Neutrophil (primary cell): Measurements from ENCODE around the gene CPA3.

ENCODE experiments used
- H3K27ac ChIP-seq: fragments of 200-600 bp; sonication (generic); 2 replicates; pipeline ENCODE4 v1.5.1; 2016; ENCODE audit warnings: mild to moderate bottlenecking, moderate library complexity
- H3K27me3 ChIP-seq: fragments of 200-600 bp; sonication (generic); 2 replicates; pipeline ENCODE4 v1.6.0; 2016; ENCODE audit warnings: mild to moderate bottlenecking
- H3K36me3 ChIP-seq: fragments of 200-600 bp; sonication (generic); 2 replicates; pipeline ENCODE4 v1.5.1; 2017
- H3K4me1 ChIP-seq, 2 experiments: fragments of 200-600 bp in 1 of 2; sonication (generic) in 1 of 2; 1 replicate in 1 of 2; 2 replicates in 1 of 2; pipeline versions ENCODE4 v1.5.1 to v1.6.1; 2013 to 2016; ENCODE audit warnings: low read depth in 1 of 2, low read length in 1 of 2, mild to moderate bottlenecking in 1 of 2, moderate library complexity in 1 of 2; ENCODE audit not compliant: control insufficient read depth in 1 of 2, insufficient read depth in 1 of 2
- H3K4me3 ChIP-seq, 2 experiments: fragments of 200-600 bp in 1 of 2; sonication (generic) in 1 of 2; 1 replicate in 1 of 2; 2 replicates in 1 of 2; pipeline ENCODE4 v1.5.1; 2013 to 2016; ENCODE audit warnings: low read depth in 1 of 2, low read length in 1 of 2, mild to moderate bottlenecking in 1 of 2, moderate library complexity in 1 of 2
- H3K9me3 ChIP-seq: fragments of 200-600 bp; sonication (generic); 2 replicates; pipeline ENCODE4 v1.5.1; 2016
- TF ChIP-seq, protein P1 (sequence below): fragments of 200-600 bp; sonication (generic); IDR thresholded peaks from 2 replicates; pipeline ENCODE4 v1.5.1; 2016; ENCODE audit warnings: antibody characterized with exemption

The CPA3 gene

DNA sequence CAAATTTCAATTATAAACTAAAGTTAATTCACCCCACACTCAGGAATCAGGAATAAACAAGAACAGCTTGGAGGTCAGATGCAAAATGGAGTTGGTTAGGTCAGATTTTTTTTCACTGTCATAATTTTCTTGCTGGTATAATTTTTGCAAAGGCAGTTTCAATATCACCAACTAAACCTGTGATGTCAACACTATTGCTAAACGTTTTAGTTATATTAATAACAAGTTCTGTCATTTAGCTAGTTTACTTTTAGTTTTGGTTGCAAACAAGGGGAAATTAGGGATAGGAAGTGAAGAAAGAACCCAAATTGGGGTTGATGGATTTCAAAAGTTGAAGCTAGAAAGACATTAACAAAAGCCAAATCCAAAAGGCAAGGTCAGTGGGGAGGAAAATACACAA lies 42.1 kb upstream of the CPA3 start:
- no peaks in the 10 kb centered on the region for H3K9me3 ChIP-seq
- no peak overlapping the region for H3K27ac ChIP-seq
- TF ChIP-seq, protein P1, sequence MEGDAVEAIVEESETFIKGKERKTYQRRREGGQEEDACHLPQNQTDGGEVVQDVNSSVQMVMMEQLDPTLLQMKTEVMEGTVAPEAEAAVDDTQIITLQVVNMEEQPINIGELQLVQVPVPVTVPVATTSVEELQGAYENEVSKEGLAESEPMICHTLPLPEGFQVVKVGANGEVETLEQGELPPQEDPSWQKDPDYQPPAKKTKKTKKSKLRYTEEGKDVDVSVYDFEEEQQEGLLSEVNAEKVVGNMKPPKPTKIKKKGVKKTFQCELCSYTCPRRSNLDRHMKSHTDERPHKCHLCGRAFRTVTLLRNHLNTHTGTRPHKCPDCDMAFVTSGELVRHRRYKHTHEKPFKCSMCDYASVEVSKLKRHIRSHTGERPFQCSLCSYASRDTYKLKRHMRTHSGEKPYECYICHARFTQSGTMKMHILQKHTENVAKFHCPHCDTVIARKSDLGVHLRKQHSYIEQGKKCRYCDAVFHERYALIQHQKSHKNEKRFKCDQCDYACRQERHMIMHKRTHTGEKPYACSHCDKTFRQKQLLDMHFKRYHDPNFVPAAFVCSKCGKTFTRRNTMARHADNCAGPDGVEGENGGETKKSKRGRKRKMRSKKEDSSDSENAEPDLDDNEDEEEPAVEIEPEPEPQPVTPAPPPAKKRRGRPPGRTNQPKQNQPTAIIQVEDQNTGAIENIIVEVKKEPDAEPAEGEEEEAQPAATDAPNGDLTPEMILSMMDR = no peak
- no peaks in the 10 kb centered on the region for H3K27me3 ChIP-seq
- H3K4me3 ChIP-seq = no peak overlapping the region
- no peaks in the 10 kb centered on the region for H3K36me3 ChIP-seq
- peaks cover 0 to 5% of the 10 kb centered on the region in 2 experiments for H3K4me1 ChIP-seq

DNA sequence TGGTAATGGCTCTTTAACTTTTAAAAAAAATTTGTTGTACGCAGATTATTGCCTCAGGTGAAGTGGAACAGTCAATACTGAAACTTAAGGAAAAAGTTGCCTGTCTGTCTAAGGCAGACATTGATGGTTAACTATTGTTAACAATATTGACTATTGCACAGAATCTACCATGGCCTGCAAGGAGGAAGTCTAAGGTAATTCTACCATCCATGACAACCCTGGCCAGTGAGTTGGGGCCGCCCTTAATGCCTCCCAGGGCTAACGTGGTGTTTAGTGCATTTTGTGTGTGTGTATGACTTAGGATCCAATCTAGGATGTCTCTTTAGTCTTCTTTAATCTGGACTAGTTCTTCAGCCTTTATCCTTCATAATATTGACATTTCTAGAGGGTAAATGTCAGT lies 39.6 kb upstream of the CPA3 start:
- H3K9me3 ChIP-seq = no peaks in the 10 kb centered on the region
- no peak overlapping the region for H3K27ac ChIP-seq
- TF ChIP-seq, protein P1 = no peak
- H3K4me3 ChIP-seq = no peak overlapping the region
- H3K27me3 ChIP-seq = no peaks in the 10 kb centered on the region
- no peaks in the 10 kb centered on the region for H3K36me3 ChIP-seq
- peaks cover 3 to 15% of the 10 kb centered on the region in 2 experiments for H3K4me1 ChIP-seq

DNA sequence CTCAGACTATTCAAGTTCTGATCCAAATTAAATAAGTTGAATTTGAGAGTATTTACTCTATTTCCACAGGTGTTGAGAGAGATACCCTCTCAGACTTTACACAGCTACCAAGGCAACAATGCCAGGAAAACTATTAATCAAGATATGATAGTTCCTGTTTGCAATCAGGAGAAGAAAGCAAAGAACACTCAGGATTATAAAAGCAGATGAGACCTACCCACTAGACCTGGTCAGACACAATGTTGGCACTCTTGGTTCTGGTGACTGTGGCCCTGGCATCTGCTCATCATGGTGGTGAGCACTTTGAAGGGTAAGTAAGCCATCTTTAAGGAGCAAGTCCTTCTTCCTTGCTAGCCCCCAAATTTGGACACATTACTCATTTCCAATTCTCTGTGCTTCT lies 37.5 kb upstream of the CPA3 start, which contains the start of gene CPB1:
Gene CPB1 (plus strand): TSS at position 227 of the 400 bp plus-strand sequence. CDS start 13 bp downstream, at position 240.
- H3K9me3 ChIP-seq = no peaks in the 10 kb centered on the region
- no peak within 1 kb of the TSS for H3K27ac ChIP-seq
- H3K4me3 ChIP-seq = no peak within 1 kb of the TSS
- no peaks in the 10 kb centered on the region for H3K36me3 ChIP-seq
- no peaks in the 10 kb centered on the region for H3K27me3 ChIP-seq
- H3K4me1 ChIP-seq = peaks cover 3 to 15% of the 10 kb centered on the region in 2 experiments
- TF ChIP-seq, protein P1 = no peak

DNA sequence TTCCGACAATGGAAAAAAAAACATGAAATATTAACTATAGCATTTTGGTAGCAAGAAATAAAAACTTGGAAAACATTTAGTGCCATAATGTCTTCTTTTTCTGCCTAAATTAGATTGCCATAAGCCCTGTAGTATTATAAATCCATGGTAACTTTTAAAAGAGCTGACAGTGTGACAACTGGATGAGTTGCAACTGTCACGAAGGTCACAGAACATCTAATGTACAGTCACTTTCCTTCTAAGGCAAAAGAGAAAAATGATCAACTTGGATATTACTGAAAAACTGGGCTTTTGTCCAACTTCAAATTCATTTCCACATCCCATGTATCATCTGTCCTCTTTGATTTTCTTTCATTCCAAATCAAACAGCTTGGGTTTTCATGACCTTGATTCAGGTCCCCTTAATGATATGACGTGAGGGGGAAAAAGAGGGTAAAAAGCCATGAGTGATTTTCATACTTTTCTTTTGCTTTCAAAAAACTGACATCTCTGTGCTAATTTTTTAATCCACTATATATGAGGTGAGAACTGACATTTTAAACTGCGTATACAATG lies 36.9 kb upstream of the CPA3 start:
- TF ChIP-seq, protein P1 = no peak

DNA sequence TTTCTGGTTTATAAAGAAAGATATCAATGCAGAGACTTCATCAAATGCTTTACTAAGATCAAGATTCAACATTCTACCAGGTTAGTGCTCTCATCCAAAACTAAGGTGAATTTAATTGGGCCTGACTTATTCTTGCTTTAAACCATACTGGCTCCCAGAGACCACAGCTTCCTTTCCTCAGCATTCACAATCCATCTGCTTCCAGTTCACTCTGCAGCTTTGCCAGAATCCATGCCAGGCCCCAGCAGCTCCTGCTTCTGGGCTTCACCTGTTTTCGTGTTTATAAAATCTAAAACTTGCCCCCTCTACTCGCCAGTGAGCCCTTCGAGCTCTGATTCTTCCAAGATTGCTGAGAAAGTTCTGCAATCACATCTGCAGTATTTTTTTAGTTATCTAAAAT lies 35.2 kb upstream of the CPA3 start:
- Histone ChIP-seq H3K9me3 (no peaks in the 10 kb centered on the region), H3K4me3 (no peak overlapping the region), H3K4me1 (peaks cover 3 to 10% of the 10 kb centered on the region in 2 experiments), H3K27me3 (no peaks in the 10 kb centered on the region), H3K27ac (no peak overlapping the region), H3K36me3 (no peaks in the 10 kb centered on the region)
- TF ChIP-seq, protein P1 = no peak

More for the DNA sequence above, 36.9 kb upstream of the CPA3 start:
- peaks cover 3 to 11% of the 10 kb centered on the region in 2 experiments for H3K4me1 ChIP-seq
- H3K9me3 ChIP-seq = no peaks in the 10 kb centered on the region
- no peak overlapping the region for H3K27ac ChIP-seq
- H3K4me3 ChIP-seq = no peak overlapping the region
- no peaks in the 10 kb centered on the region for H3K36me3 ChIP-seq
- H3K27me3 ChIP-seq = no peaks in the 10 kb centered on the region
